ENCODE results near the gene SOD1.

- TF ChIP-seq CTCF (IDR thresholded peaks at IDR 0.05) (no peak), POLR2AphosphoS5 (IDR thresholded peaks at IDR 0.05) (no peak)
Observed at GRCh38 chr21:31671146-31671716, 11.7 kb downstream of the SOD1 start.

All from gastroesophageal sphincter (tissue), 3 donors.